ENCODE data around the gene MACROH2A1.

MACROH2A1 gene

GRCh38 chr5:135440916-135441315 lies 41.9 kb upstream of the MACROH2A1 start:
- H3K36me3 Mint-ChIP-seq = no peaks in the 10 kb centered on the region
- H3K4me1 Mint-ChIP-seq = peaks cover 8% of the 10 kb centered on the region
- no peak for ATAC-seq (ENCODE audit: low read depth)
- no peaks in the 10 kb centered on the region for H3K9me3 Mint-ChIP-seq
- no peak overlapping the region for H3K27ac Mint-ChIP-seq
- peak in 1 of 2 donors; percentile 3 for DNase-seq (ENCODE audit: low spot score in 2 of 2)
- H3K27me3 Mint-ChIP-seq = peaks cover 20% of the 10 kb centered on the region
- no peak overlapping the region for H3K4me3 Mint-ChIP-seq

GRCh38 chr5:135439231-135440205 lies 40.5 kb upstream of the MACROH2A1 start:
- no peaks in the 10 kb centered on the region for H3K9me3 Mint-ChIP-seq
- H3K36me3 Mint-ChIP-seq = no peaks in the 10 kb centered on the region
- DNase-seq (ENCODE audit: low spot score in 2 of 2) = peak in 1 of 2 donors; percentile 8
- ATAC-seq (ENCODE audit: low read depth) = no peak
- peaks cover 8% of the 10 kb centered on the region for H3K4me1 Mint-ChIP-seq
- H3K27me3 Mint-ChIP-seq = peaks cover 20% of the 10 kb centered on the region
- no peak overlapping the region for H3K27ac Mint-ChIP-seq
- no peak overlapping the region for H3K4me3 Mint-ChIP-seq

GRCh38 chr5:135438636-135439221 lies 39.7 kb upstream of the MACROH2A1 start:
- H3K36me3 Mint-ChIP-seq = no peaks in the 10 kb centered on the region
- no peak for ATAC-seq (ENCODE audit: low read depth)
- H3K27me3 Mint-ChIP-seq = peaks cover 14% of the 10 kb centered on the region
- no peaks in the 10 kb centered on the region for H3K9me3 Mint-ChIP-seq
- DNase-seq (ENCODE audit: low spot score in 2 of 2) = peak in 1 of 2 donors; percentile 4
- peaks cover 8% of the 10 kb centered on the region for H3K4me1 Mint-ChIP-seq
- no peak overlapping the region for H3K4me3 Mint-ChIP-seq
- no peak overlapping the region for H3K27ac Mint-ChIP-seq

GRCh38 chr5:135437796-135438560 lies 38.9 kb upstream of the MACROH2A1 start:
- H3K9me3 Mint-ChIP-seq = no peaks in the 10 kb centered on the region
- no peak for ATAC-seq (ENCODE audit: low read depth)
- peaks cover 8% of the 10 kb centered on the region for H3K4me1 Mint-ChIP-seq
- no peak overlapping the region for H3K4me3 Mint-ChIP-seq
- no peaks in the 10 kb centered on the region for H3K36me3 Mint-ChIP-seq
- peaks cover 10% of the 10 kb centered on the region for H3K27me3 Mint-ChIP-seq
- DNase-seq (ENCODE audit: low spot score in 2 of 2) = peak in 1 of 2 donors; percentile 8
- H3K27ac Mint-ChIP-seq = no peak overlapping the region

GRCh38 chr5:135437422-135437795 lies 38.4 kb upstream of the MACROH2A1 start:
- Mint-ChIP-seq H3K4me1 (peaks cover 8% of the 10 kb centered on the region), H3K4me3 (no peak overlapping the region), H3K9me3 (no peaks in the 10 kb centered on the region), H3K36me3 (no peaks in the 10 kb centered on the region), H3K27ac (no peak overlapping the region), H3K27me3 (peaks cover 8% of the 10 kb centered on the region)
- DNase-seq (ENCODE audit: low spot score in 2 of 2) (peak in 1 of 2 donors; percentile 6), ATAC-seq (ENCODE audit: low read depth) (peak; percentile 37)

- Mint-ChIP-seq H3K4me1 (peaks cover 8% of the 10 kb centered on the region), H3K4me3 (no peak overlapping the region), H3K27ac (no peak overlapping the region), H3K36me3 (no peaks in the 10 kb centered on the region), H3K27me3 (peaks cover 8% of the 10 kb centered on the region), H3K9me3 (no peaks in the 10 kb centered on the region)
- DNase-seq (ENCODE audit: low spot score in 2 of 2) (peak in 1 of 2 donors; percentile 9), ATAC-seq (ENCODE audit: low read depth) (no peak)
Measured at GRCh38 chr5:135436951-135437418, 38.0 kb upstream of the MACROH2A1 start.

- Mint-ChIP-seq H3K9me3 (peaks cover 2% of the 10 kb centered on the region), H3K27me3 (peaks cover 10% of the 10 kb centered on the region), H3K4me3 (no peak overlapping the region), H3K4me1 (peaks cover 4% of the 10 kb centered on the region), H3K27ac (no peak overlapping the region), H3K36me3 (no peaks in the 10 kb centered on the region)
- ATAC-seq (ENCODE audit: low read depth) (no peak), DNase-seq (ENCODE audit: low spot score in 2 of 2) (no peak)
Measured at GRCh38 chr5:135435467-135436330, 36.7 kb upstream of the MACROH2A1 start.

- H3K9me3 Mint-ChIP-seq = peaks cover 2% of the 10 kb centered on the region
Measured at GRCh38 chr5:135434591-135435466, 35.8 kb upstream of the MACROH2A1 start.

GRCh38 chr5:135433681-135434426 lies 34.8 kb upstream of the MACROH2A1 start:
- DNase-seq (ENCODE audit: low spot score in 2 of 2) = no peak
- no peak overlapping the region for H3K4me3 Mint-ChIP-seq
- H3K27me3 Mint-ChIP-seq = peaks cover 16% of the 10 kb centered on the region

More at GRCh38 chr5:135434591-135435466, 35.8 kb upstream of the MACROH2A1 start:
- H3K27ac Mint-ChIP-seq = no peak overlapping the region
- no peak for DNase-seq (ENCODE audit: low spot score in 2 of 2)
- no peaks in the 10 kb centered on the region for H3K36me3 Mint-ChIP-seq
- H3K4me3 Mint-ChIP-seq = no peak overlapping the region
- H3K27me3 Mint-ChIP-seq = peaks cover 12% of the 10 kb centered on the region
- ATAC-seq (ENCODE audit: low read depth) = no peak
- H3K4me1 Mint-ChIP-seq = peaks cover 4% of the 10 kb centered on the region

GRCh38 chr5:135432113-135432512 lies 33.1 kb upstream of the MACROH2A1 start:
- Mint-ChIP-seq H3K27ac (no peak overlapping the region), H3K36me3 (peaks cover 4% of the 10 kb centered on the region), H3K4me3 (no peak overlapping the region), H3K4me1 (peaks cover 2% of the 10 kb centered on the region), H3K27me3 (peaks cover 24% of the 10 kb centered on the region), H3K9me3 (peaks cover 9% of the 10 kb centered on the region)
- DNase-seq (ENCODE audit: low spot score in 2 of 2) (no peak), ATAC-seq (ENCODE audit: low read depth) (no peak)

More at GRCh38 chr5:135433681-135434426, 34.8 kb upstream of the MACROH2A1 start:
- Mint-ChIP-seq H3K9me3 (peaks cover 5% of the 10 kb centered on the region), H3K36me3 (peaks cover 2% of the 10 kb centered on the region), H3K27ac (no peak overlapping the region), H3K4me1 (peaks cover 4% of the 10 kb centered on the region)
- no peak for ATAC-seq (ENCODE audit: low read depth)

GRCh38 chr5:135430135-135430437 lies 31.1 kb upstream of the MACROH2A1 start:
- Mint-ChIP-seq H3K4me3 (no peak overlapping the region), H3K27ac (no peak overlapping the region), H3K36me3 (peaks cover 4% of the 10 kb centered on the region), H3K9me3 (peaks cover 9% of the 10 kb centered on the region), H3K4me1 (no peaks in the 10 kb centered on the region), H3K27me3 (peaks cover 22% of the 10 kb centered on the region)
- ATAC-seq (ENCODE audit: low read depth) (no peak), DNase-seq (ENCODE audit: low spot score in 2 of 2) (no peak)

Data from memory B cell (primary cell).